Osteocyte (in vitro differentiated cells): ENCODE data around the gene GNA12. TPM values are rescaled to one million over a fixed set of nuclear protein-coding genes. Genes with fewer than 3 reads are reported as not detected.
A peak's percentile ranks its signal among the peaks of the same experiment; 100 is the strongest.

Experiments used
- DNase-seq: peaks from one replicate; pipeline ENCODE4 v3.0.0; 2021; ENCODE audit warnings: mixed read lengths; ENCODE audit not compliant: unreplicated experiment; ENCODE audit errors: extremely low spot score
- H3K27ac Mint-ChIP-seq: one replicate; pipeline ENCODE4 v1.8.0; 2021; ENCODE audit warnings: mild to moderate bottlenecking, mixed read lengths; ENCODE audit not compliant: unreplicated experiment
- H3K27me3 Mint-ChIP-seq: one replicate; pipeline ENCODE4 v1.8.0; 2021; ENCODE audit warnings: mixed read lengths; ENCODE audit not compliant: unreplicated experiment
- H3K36me3 Mint-ChIP-seq: one replicate; pipeline ENCODE4 v1.8.0; 2021; ENCODE audit warnings: mixed read lengths; ENCODE audit not compliant: unreplicated experiment
- H3K4me1 Mint-ChIP-seq: one replicate; pipeline ENCODE4 v1.8.0; 2021; ENCODE audit warnings: mixed read lengths; ENCODE audit not compliant: unreplicated experiment
- H3K4me3 Mint-ChIP-seq: one replicate; pipeline ENCODE4 v1.8.0; 2021; ENCODE audit warnings: mild to moderate bottlenecking, moderate library complexity, mixed read lengths; ENCODE audit not compliant: unreplicated experiment
- H3K9me3 Mint-ChIP-seq: one replicate; pipeline ENCODE4 v1.8.0; 2021; ENCODE audit warnings: mixed read lengths; ENCODE audit not compliant: unreplicated experiment
- CTCF ChIP-seq: fragments of 200-600 bp; sonication (generic); IDR thresholded peaks from 2 replicates; pipeline ENCODE4 v1.5.0; 2021; ENCODE audit warnings: antibody characterized with exemption, mild to moderate bottlenecking, moderate library complexity
- total RNA-seq: library from RNA; stranded (reverse); gene quantifications from 2 replicates; pipeline ENCODE4 v1.2.1, GENCODE V29; 2021

GNA12 gene
- total RNA-seq, 1 donor from 2014 or later: 69.5 TPM

- Mint-ChIP-seq H3K27me3 (no peaks in the 10 kb centered on the region), H3K4me1 (peaks cover 36% of the 10 kb centered on the region), H3K27ac (peak overlapping the region; percentile 63), H3K36me3 (peaks cover 23% of the 10 kb centered on the region), H3K4me3 (no peak overlapping the region), H3K9me3 (no peaks in the 10 kb centered on the region)
- TF ChIP-seq CTCF: no peak
- no peak for DNase-seq
Measured at GRCh38 chr7:2777898-2778535, 66.1 kb downstream of the GNA12 start.

- H3K9me3 Mint-ChIP-seq: no peaks in the 10 kb centered on the region
- DNase-seq: peak; percentile 63
- no peak overlapping the region for H3K4me3 Mint-ChIP-seq
- H3K27ac Mint-ChIP-seq: no peak overlapping the region
- H3K4me1 Mint-ChIP-seq: peaks cover 27% of the 10 kb centered on the region
- no peaks in the 10 kb centered on the region for H3K27me3 Mint-ChIP-seq
- no peak for TF ChIP-seq CTCF
- H3K36me3 Mint-ChIP-seq: peaks cover 24% of the 10 kb centered on the region
Measured at GRCh38 chr7:2776401-2776800, 67.7 kb downstream of the GNA12 start.

- Mint-ChIP-seq H3K36me3 (peaks cover 24% of the 10 kb centered on the region), H3K9me3 (no peaks in the 10 kb centered on the region), H3K27ac (no peak overlapping the region)
Measured at GRCh38 chr7:2775785-2776184, 68.3 kb downstream of the GNA12 start.

GRCh38 chr7:2775376-2775775 is 68.7 kb downstream of the GNA12 start:
- DNase-seq: peak; percentile 44
- no peak overlapping the region for H3K27ac Mint-ChIP-seq
- no peak for TF ChIP-seq CTCF
- no peak overlapping the region for H3K4me3 Mint-ChIP-seq
- peaks cover 21% of the 10 kb centered on the region for H3K36me3 Mint-ChIP-seq
- no peaks in the 10 kb centered on the region for H3K27me3 Mint-ChIP-seq
- no peaks in the 10 kb centered on the region for H3K9me3 Mint-ChIP-seq
- H3K4me1 Mint-ChIP-seq: peaks cover 21% of the 10 kb centered on the region

More at GRCh38 chr7:2775785-2776184, 68.3 kb downstream of the GNA12 start:
- Mint-ChIP-seq H3K4me3 (no peak overlapping the region), H3K27me3 (no peaks in the 10 kb centered on the region), H3K4me1 (peaks cover 22% of the 10 kb centered on the region)
- peak; percentile 74 for DNase-seq
- no peak for TF ChIP-seq CTCF

GRCh38 chr7:2774935-2775334 is 69.2 kb downstream of the GNA12 start:
- Mint-ChIP-seq H3K4me3 (no peak overlapping the region), H3K4me1 (peaks cover 21% of the 10 kb centered on the region), H3K27ac (no peak overlapping the region), H3K9me3 (no peaks in the 10 kb centered on the region), H3K27me3 (no peaks in the 10 kb centered on the region), H3K36me3 (peaks cover 21% of the 10 kb centered on the region)
- DNase-seq: no peak
- TF ChIP-seq CTCF: no peak
